IMR-90 (cell line): Measurements from ENCODE around the gene GSG1L. TPM values are rescaled to one million over a fixed set of nuclear protein-coding genes. Genes with fewer than 3 reads are reported as not detected.

Source experiments
- BHLHE40 ChIP-seq: fragments of 150-350 bp; IDR thresholded peaks from 2 replicates; pipeline ENCODE4 v1.6.1; 2016; ENCODE audit warnings: mild to moderate bottlenecking, low read depth, low read length
- CEBPB ChIP-seq: IDR thresholded peaks from 2 replicates; pipeline ENCODE4 v1.6.1; 2012; ENCODE audit warnings: low read depth, low read length, improper control_type of control experiment
- FOS ChIP-seq: fragments of 150-350 bp; IDR thresholded peaks from 2 replicates; pipeline ENCODE4 v1.6.1; 2016; ENCODE audit warnings: low read depth, low read length
- MAFK ChIP-seq: IDR thresholded peaks from 2 replicates; pipeline ENCODE4 v1.6.1; 2012; ENCODE audit warnings: low read depth, low read length, improper control_type of control experiment
- POLR2A ChIP-seq: IDR thresholded peaks from 2 replicates; pipeline ENCODE4 v1.6.1; 2012; ENCODE audit warnings: mild to moderate bottlenecking, low read depth, low read length
- polyA plus RNA-seq, 3 experiments: library from polyadenylated mRNA; depleted of rRNA; stranded (reverse); fragments of >200 nt; gene quantifications; 2 replicates each; pipeline ENCODE4 v1.2.3, GENCODE V29; 2012; ENCODE audit warnings: low replicate concordance in 1 of 3
- total RNA-seq: library from RNA; depleted of rRNA; stranded (reverse); fragments of >200 nt; gene quantifications from 2 replicates; pipeline ENCODE4 v1.2.3, GENCODE V29; 2012
- TF ChIP-seq, protein P1 (sequence below): fragments of 150-350 bp; IDR thresholded peaks from 2 replicates; pipeline ENCODE4 v1.6.1; 2016; ENCODE audit warnings: low read depth, mild to moderate bottlenecking, low read length, moderate library complexity, borderline replicate concordance

GSG1L gene
- total and polyA plus RNA-seq, 2 of the 4 experiments (the other 2 are of a cell fraction), result not detected

DNA sequence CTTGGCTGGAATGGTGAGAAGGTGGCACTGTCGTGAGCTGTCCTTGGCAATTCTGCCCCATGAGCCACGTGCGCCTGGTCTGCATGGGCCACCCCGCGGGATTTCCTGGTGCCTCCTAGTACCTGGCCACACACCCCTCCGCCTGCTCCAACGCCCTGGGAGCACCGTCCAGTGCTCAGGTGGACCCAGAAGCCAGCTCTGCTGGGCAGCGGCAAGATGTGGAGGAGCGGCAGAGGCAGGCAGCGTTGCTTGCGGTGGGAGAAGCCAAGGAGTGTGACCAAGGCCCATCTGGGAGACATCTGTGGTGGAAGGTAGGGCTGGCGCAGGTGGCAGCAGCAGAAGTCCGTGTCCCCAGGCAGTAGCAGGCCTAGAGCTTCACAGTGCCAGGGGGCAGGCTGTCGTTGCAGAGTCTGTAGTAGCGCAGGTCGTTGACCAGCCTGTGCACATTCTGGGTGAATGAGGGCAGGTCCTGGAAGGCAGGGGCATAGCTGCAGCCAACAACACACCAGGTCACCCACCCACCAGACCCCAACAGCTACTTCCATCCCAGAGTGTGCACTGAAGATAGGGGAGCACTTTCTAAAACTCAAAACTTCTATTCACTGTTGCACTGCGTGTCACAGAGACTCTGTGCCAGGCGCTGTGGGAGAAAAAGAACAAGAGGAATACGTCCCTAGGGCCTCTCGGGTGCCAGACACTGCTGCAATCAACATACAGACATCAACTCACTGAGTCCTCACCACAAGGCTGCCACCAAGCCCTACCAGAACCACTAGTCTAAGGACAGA lies 34.9 kb upstream of the GSG1L start (continued):
- TF ChIP-seq MAFK (no peak), BHLHE40 (no peak), FOS (no peak), POLR2A (no peak), CEBPB (no peak)
- TF ChIP-seq, protein P1, sequence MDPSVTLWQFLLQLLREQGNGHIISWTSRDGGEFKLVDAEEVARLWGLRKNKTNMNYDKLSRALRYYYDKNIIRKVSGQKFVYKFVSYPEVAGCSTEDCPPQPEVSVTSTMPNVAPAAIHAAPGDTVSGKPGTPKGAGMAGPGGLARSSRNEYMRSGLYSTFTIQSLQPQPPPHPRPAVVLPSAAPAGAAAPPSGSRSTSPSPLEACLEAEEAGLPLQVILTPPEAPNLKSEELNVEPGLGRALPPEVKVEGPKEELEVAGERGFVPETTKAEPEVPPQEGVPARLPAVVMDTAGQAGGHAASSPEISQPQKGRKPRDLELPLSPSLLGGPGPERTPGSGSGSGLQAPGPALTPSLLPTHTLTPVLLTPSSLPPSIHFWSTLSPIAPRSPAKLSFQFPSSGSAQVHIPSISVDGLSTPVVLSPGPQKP, result no peak
